Measurements from ENCODE around the gene GADL1.

- TF ChIP-seq CTCF (IDR thresholded peaks at IDR 0.05) (no peak), POLR2A (IDR thresholded peaks at IDR 0.05) (no peak)
Observed at GRCh38 chr3:30843877-30844276, 50.6 kb downstream of the GADL1 start.
